ENCODE measurements around the gene TMEM52.
"Not testable (repeated sequence)": the region's sequence is repeated elsewhere in the genome, so short reads cannot be mapped to it uniquely, and the experiment has no call there.

TMEM52 gene

GRCh38 chr1:1945782-1946393 lies 26.8 kb upstream of the TMEM52 start:
- no peak for DNase-seq

GRCh38 chr1:1943834-1944570 lies 24.9 kb upstream of the TMEM52 start:
- DNase-seq: no peak

GRCh38 chr1:1942753-1943656 lies 23.9 kb upstream of the TMEM52 start:
- DNase-seq: no peak

- DNase-seq: no peak
These were observed 23.0 kb upstream of the TMEM52 start for GRCh38 chr1:1941868-1942752.

GRCh38 chr1:1941211-1941841 lies 22.2 kb upstream of the TMEM52 start:
- DNase-seq: no peak

GRCh38 chr1:1940123-1940425 lies 21.0 kb upstream of the TMEM52 start:
- no peak for DNase-seq

- DNase-seq: no peak
These were observed 20.4 kb upstream of the TMEM52 start for GRCh38 chr1:1939296-1940122.

GRCh38 chr1:1938613-1939295 lies 19.7 kb upstream of the TMEM52 start:
- no peak for DNase-seq

GRCh38 chr1:1938276-1938573 lies 19.1 kb upstream of the TMEM52 start:
- no peak for DNase-seq

GRCh38 chr1:1937549-1938275 lies 18.6 kb upstream of the TMEM52 start:
- no peak for DNase-seq

GRCh38 chr1:1937061-1937460 lies 18.0 kb upstream of the TMEM52 start:
- DNase-seq: no peak

- DNase-seq: not testable (repeated sequence)
These were observed 15.8 kb upstream of the TMEM52 start for GRCh38 chr1:1934848-1935247.

- DNase-seq: no peak
These were observed 10.8 kb upstream of the TMEM52 start for GRCh38 chr1:1929639-1930545.

GRCh38 chr1:1929102-1929638 lies 10.1 kb upstream of the TMEM52 start:
- no peak for DNase-seq

- no peak for DNase-seq
These were observed 9.4 kb upstream of the TMEM52 start for GRCh38 chr1:1928231-1929101.

GRCh38 chr1:1927751-1928150 lies 8.7 kb upstream of the TMEM52 start:
- DNase-seq: no peak

GRCh38 chr1:1926886-1927660 lies 8.0 kb upstream of the TMEM52 start:
- DNase-seq: no peak
